Kidney epithelial cell (primary cell): ENCODE results near the gene VWF. TPM values are rescaled to one million over a fixed set of nuclear protein-coding genes. Genes with fewer than 3 reads are reported as not detected.

Experiments used
- DNase-seq: peaks from one replicate; pipeline ENCODE4 v3.0.0-alpha.2; 2010; ENCODE audit warnings: low read depth
- H3K27me3 ChIP-seq: 2 replicates; pipeline ENCODE4 v1.6.0; 2011; ENCODE audit warnings: low read length; ENCODE audit not compliant: control insufficient read depth, insufficient read depth
- H3K36me3 ChIP-seq: 2 replicates; pipeline ENCODE4 v1.5.1; 2011; ENCODE audit warnings: low read length; ENCODE audit not compliant: control insufficient read depth, insufficient read depth
- H3K4me3 ChIP-seq: 2 replicates; pipeline ENCODE4 v1.5.1; 2011; ENCODE audit warnings: low read depth, mild to moderate bottlenecking, control low read depth, low read length
- total RNA-seq: library from RNA; depleted of rRNA; stranded (reverse); fragments of >200 nt; gene quantifications from 2 replicates; pipeline ENCODE4 v1.2.3, GENCODE V29; 2015
- TF ChIP-seq, protein P1 (sequence below): IDR thresholded peaks from 2 replicates; pipeline ENCODE4 v1.5.1; 2011; ENCODE audit warnings: mild to moderate bottlenecking, moderate library complexity, low read length, control low read depth, inconsistent platforms; ENCODE audit not compliant: insufficient read depth, poor library complexity, severe bottlenecking

Gene VWF
- total RNA-seq, 1 donor from 2014 or later, result 0.42 TPM

GRCh38 chr12:6074979-6075585 lies 49.4 kb downstream of the VWF start:
- TF ChIP-seq, protein P1, sequence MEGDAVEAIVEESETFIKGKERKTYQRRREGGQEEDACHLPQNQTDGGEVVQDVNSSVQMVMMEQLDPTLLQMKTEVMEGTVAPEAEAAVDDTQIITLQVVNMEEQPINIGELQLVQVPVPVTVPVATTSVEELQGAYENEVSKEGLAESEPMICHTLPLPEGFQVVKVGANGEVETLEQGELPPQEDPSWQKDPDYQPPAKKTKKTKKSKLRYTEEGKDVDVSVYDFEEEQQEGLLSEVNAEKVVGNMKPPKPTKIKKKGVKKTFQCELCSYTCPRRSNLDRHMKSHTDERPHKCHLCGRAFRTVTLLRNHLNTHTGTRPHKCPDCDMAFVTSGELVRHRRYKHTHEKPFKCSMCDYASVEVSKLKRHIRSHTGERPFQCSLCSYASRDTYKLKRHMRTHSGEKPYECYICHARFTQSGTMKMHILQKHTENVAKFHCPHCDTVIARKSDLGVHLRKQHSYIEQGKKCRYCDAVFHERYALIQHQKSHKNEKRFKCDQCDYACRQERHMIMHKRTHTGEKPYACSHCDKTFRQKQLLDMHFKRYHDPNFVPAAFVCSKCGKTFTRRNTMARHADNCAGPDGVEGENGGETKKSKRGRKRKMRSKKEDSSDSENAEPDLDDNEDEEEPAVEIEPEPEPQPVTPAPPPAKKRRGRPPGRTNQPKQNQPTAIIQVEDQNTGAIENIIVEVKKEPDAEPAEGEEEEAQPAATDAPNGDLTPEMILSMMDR, result peak; percentile 2
- Histone ChIP-seq H3K27me3 (no peaks in the 10 kb centered on the region), H3K4me3 (no peak overlapping the region), H3K36me3 (no peaks in the 10 kb centered on the region)
- no peak for DNase-seq

- no peaks in the 10 kb centered on the region for H3K36me3 ChIP-seq
- no peaks in the 10 kb centered on the region for H3K27me3 ChIP-seq
- TF ChIP-seq, protein P1, result no peak
- DNase-seq, result no peak
- H3K4me3 ChIP-seq, result no peak overlapping the region
These were observed 50.0 kb downstream of the VWF start for GRCh38 chr12:6074427-6074826.

DNA sequence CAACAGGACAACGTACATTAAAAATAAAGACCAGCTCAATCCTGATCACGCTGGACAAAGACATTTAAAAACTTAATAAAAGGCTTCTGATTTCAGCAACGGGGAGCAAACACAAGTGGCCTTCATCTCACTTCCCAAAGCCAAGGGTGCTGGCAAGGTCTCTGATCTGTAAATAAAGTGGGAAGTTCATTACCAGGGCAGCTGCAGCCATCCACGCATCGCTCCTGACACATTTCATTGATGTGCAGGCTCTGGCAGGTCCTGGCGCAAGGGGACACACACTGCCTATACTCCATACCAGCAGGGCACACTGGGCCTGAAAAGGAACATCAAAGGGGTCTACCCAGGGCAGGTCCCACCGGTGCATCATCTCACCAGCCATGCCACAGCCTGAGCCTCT lies 51.0 kb downstream of the VWF start:
- Histone ChIP-seq H3K27me3 (no peaks in the 10 kb centered on the region), H3K4me3 (no peak overlapping the region), H3K36me3 (no peaks in the 10 kb centered on the region)
- TF ChIP-seq, protein P1, result no peak
- DNase-seq, result no peak

DNA sequence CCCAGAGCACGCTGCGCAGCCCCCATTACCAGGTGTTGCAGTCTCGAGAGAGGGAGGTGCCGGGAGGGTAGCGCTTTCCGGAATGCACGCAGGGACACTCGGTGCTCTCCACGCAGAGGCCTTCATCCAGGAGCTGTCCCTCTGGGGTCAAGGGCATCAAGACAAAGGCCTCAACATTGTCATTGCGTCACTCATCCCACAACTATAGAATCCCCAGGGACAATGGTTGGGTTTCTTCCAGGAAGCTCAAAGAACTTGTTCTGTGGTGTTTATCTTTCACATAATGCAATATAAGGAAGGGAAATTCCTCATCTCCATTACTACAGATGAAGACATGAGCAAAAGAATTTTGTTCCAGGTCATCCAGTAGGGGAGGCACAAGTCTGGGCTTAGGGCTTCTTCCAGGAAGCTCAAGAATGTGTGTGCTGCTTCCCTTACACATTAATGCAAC lies 52.1 kb downstream of the VWF start:
- no peaks in the 10 kb centered on the region for H3K27me3 ChIP-seq
- H3K36me3 ChIP-seq, result no peaks in the 10 kb centered on the region
- TF ChIP-seq, protein P1, result peak; percentile 9
- H3K4me3 ChIP-seq, result no peak overlapping the region
- DNase-seq, result no peak

DNA sequence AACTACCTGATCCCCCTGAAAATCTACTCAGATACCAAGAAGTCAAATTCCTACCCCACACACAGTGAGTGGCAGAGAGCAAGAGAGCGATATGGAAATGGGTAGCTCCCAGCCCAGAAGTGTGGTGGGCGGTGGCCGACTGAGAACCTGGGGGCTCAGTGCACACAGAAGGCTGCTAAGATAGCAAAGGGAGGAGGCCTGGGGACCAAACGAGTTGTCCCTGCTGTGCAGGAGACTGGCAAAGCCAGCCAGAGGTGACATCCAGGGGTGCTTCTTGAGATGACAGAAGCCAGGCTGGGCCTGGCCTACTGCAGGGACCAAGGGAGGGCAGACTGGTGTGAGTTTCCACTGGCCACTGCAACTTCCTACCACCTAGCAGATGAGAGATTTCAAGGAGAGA lies 52.9 kb downstream of the VWF start:
- no peaks in the 10 kb centered on the region for H3K36me3 ChIP-seq
- TF ChIP-seq, protein P1, result no peak
- no peaks in the 10 kb centered on the region for H3K27me3 ChIP-seq
- DNase-seq, result no peak
- H3K4me3 ChIP-seq, result no peak overlapping the region

DNA sequence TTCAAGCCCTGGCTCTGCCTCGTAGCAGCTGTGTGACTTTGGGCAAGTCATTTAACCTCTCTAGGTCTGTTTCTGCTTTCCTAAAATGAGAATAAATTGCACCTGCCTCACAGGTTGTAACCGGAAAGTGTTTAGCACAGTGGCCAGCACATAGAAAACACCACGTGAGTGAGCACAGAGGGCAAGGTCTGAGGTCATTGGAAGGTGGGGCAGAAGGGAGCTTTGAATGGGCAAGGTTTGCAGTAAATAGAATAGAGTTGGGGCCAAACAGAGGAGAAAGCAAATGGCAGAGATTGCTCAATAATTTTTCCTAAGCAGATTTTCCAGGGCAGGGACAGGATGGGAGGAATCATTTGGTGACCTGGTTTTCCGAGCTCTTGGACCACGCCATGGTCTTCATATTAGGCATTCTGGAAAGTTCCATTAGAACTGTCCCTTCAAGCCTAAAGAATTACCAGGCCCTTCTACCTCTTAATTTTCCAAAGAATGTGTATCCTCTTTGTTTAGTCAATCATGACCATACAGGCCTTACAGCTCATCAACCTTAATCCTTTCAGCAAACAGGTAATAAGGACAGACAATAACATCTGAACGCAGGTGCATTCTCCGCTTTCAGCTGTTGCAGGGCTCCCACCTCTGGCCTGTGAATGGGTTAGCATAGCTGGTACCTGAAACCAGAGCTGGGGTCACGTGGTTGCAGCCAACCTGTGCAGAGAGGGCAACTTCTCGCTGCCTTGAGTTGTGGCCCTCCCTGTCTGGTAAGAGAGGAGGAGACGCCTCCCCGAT lies 53.8 kb downstream of the VWF start:
- H3K27me3 ChIP-seq, result no peaks in the 10 kb centered on the region
- no peak overlapping the region for H3K4me3 ChIP-seq
- no peaks in the 10 kb centered on the region for H3K36me3 ChIP-seq
- TF ChIP-seq, protein P1, result no peak
- no peak for DNase-seq
